ENCODE data around the gene CNTNAP1. TPM values are rescaled to one million over a fixed set of nuclear protein-coding genes. Genes with fewer than 3 reads are reported as not detected.

Gene CNTNAP1
- total and polyA plus RNA-seq, 9 of the 15 experiments (the other 6 are each of a cell fraction or from before 2014, with no cell fraction given), result 0.10 to 1.8 (median 0.62) TPM

DNA sequence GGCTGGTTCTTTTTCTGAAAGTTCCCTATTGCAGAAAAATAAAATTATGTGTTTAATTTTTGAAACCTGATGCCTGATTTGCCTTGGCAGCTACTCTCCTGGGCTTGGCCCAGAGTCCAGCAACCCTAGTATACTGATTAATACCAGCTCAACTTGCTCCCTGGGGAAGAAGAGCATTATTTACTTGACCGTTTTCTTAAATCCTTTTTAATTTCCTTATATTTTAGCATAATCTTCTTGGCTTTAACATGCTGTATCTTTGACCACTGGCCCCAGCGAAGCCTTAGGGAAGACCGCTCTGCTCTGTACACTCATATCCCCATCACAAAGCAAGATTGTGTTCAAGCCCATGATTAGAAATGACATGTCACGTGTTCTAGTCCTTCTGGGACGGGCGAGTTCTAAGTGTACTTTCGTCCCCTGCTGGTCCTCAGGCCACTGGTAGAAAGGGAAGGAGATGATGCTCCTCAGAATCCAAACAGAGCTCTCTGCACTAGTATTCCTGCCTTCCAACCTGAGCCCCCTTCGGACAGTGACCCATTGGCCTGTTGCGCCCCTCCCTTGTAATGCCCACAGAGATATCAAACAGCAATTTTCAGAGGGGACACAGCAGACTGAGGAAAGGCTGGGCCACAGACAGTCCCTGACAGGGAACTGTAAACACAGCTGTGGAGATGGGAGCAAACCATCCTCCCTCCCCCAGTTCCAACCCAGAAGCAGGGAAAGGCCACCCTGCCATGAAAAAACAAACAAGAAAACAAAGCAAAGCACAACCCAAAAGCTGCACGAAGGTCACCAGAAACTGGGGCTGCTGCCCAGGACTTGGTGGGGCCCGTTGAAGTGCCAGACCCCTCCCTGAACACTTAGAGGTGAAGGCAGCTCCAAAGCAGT lies 66.8 kb downstream of the CNTNAP1 start:
- Histone ChIP-seq H3K9ac (ENCODE audit: insufficient read depth in 1 of 2, low read depth in 2 of 2, low read length in 2 of 2) (no peak overlapping the region; a peak in 1 of 4 replicates), H4K20me1 (replicated peaks; ENCODE audit: control insufficient read depth, insufficient read depth, low read length) (peaks cover 3% of the 10 kb centered on the region; the same call in 1 of the 2 replicates), H3K4me1 (replicated peaks in 1 of 2; ENCODE audit: control insufficient read depth in 2 of 2, insufficient read depth in 2 of 2, low read length in 2 of 2) (peaks cover 20 to 21% of the 10 kb centered on the region in 2 experiments; a peak in 4 of 5 replicates), H3K4me2 (ENCODE audit: insufficient read depth, low read length) (no peak overlapping the region), H3K9me1 (ENCODE audit: control insufficient read depth, insufficient read depth, low read length) (no peaks in the 10 kb centered on the region), H3K4me3 (no peak overlapping the region), H3K9me3 (replicated peaks; ENCODE audit: control insufficient read depth, insufficient read depth, low read depth, low read length) (no peaks in the 10 kb centered on the region), H3K27me3 (ENCODE audit: control insufficient read depth in 2 of 2, insufficient read depth in 2 of 2, low read length in 2 of 2) (no peaks in the 10 kb centered on the region), H2AFZ (ENCODE audit: low read depth, low read length) (no peak overlapping the region), H3K79me2 (ENCODE audit: control insufficient read depth, insufficient read depth, low read length) (peaks cover 7% of the 10 kb centered on the region; the same call in 2 of the 3 replicates), H3K36me3 (ENCODE audit: control insufficient read depth, insufficient read depth, low read length) (no peaks in the 10 kb centered on the region), H3K27ac (ENCODE audit: extremely low read depth, low read depth, low read length) (no peak overlapping the region)
- ATAC-seq (no peak), FAIRE-seq (no peak), DNase-seq (ENCODE audit: extremely low read depth in 1 of 4, low spot score in 3 of 4) (no peak)
- CTCF ChIA-PET (ENCODE audit: low intra/inter-chr PET ratio), result no interaction called here
- 73% methylated on average over 11 of the region's 11 CpGs for WGBS (ENCODE audit: insufficient coverage, low coverage, missing lambda C conversion rate)
- no peak for TF ChIP-seq ZNF77 (CRISPR knock-in tag; IDR thresholded peaks at IDR 0.05)
- TF ChIP-seq RAD51 (IDR thresholded peaks at IDR 0.05; ENCODE audit: borderline replicate concordance, low read depth), result 0 out of 2 replicates have a peak, but pooled peaks have one; percentile 11
- TF ChIP-seq CSDE1 (IDR thresholded peaks at IDR 0.05), result no peak
- intact Hi-C loops (cut with micrococcal nuclease), result no loop called here
- BruUV-seq (replicated peaks), result no TSS peak
- POLR2A ChIA-PET, result interaction anchor here (0.6 to 1.1 kb wide), 9 partner anchors 11 to 398 kb away, joined by 3 to 5 read pairs (median 3); no protein-coding TSS in a partner anchor
- in situ Hi-C loops (cut with MboI), result no loop called here

Small RNA genes lying within 50 kb of the gene (microRNA-seq; reads per million reads assigned to microRNA genes)
- not detected for gene MIR6780A (ENCODE audit: borderline microRNAs expressed)

Small RNA genes lying within 50 kb of the gene (small RNA-seq; reads per million reads assigned to genes)
- gene MIR6780A, result not detected

Other genes with a start within 250 kb of the CNTNAP1 start
Only the 7 nearest of the 22 such genes appear.
- 16.9 and 23.5 TPM in 2 replicates for gene RETREG3, start 73.2 kb upstream of the CNTNAP1 start, total RNA-seq (2014; rRNA removed)
- gene RETREG3, start 73.2 kb upstream of the CNTNAP1 start, total RNA-seq (2014; rRNA removed; fragmentation: Illumina TruSeq; extraction: Trizol), result 25.6 and 26.4 TPM in 2 replicates
- gene RETREG3, start 73.2 kb upstream of the CNTNAP1 start, total RNA-seq (2015; rRNA removed; fragmentation: Illumina TruSeq; extraction: Trizol), result 19.6 and 20.9 TPM in 2 replicates
- 35.7 and 39.0 TPM in 2 replicates for gene RETREG3, start 73.2 kb upstream of the CNTNAP1 start, total RNA-seq (2021)
- 23.9 and 24.5 TPM in 2 replicates for gene RETREG3, start 73.2 kb upstream of the CNTNAP1 start, polyA plus RNA-seq (2011; rRNA removed)
- gene RETREG3, start 73.2 kb upstream of the CNTNAP1 start, polyA plus RNA-seq (2014; fragmentation: Illumina TruSeq; extraction: Trizol), result 16.5 and 17.4 TPM in 2 replicates
- 1 to 10 TPM; 4.1 to 5.3 TPM for gene RETREG3, start 73.2 kb upstream of the CNTNAP1 start, polyA plus RNA-seq (2014; fragmentation: Nextera tagmentation; extraction: Ambion mirVana)
- gene RETREG3, start 73.2 kb upstream of the CNTNAP1 start, polyA plus RNA-seq (2014; rRNA removed), result 14.2 and 14.6 TPM in 2 replicates
- 89.5 and 116 TPM in 2 replicates for gene TUBG1, start 72.8 kb upstream of the CNTNAP1 start, total RNA-seq (2014; rRNA removed)
- gene TUBG1, start 72.8 kb upstream of the CNTNAP1 start, total RNA-seq (2014; rRNA removed; fragmentation: Illumina TruSeq; extraction: Trizol), result 33.7 and 40.1 TPM in 2 replicates
- gene TUBG1, start 72.8 kb upstream of the CNTNAP1 start, total RNA-seq (2015; rRNA removed; fragmentation: Illumina TruSeq; extraction: Trizol), result 64.4 and 65.4 TPM in 2 replicates
- 115 and 117 TPM in 2 replicates for gene TUBG1, start 72.8 kb upstream of the CNTNAP1 start, total RNA-seq (2021)
- gene TUBG1, start 72.8 kb upstream of the CNTNAP1 start, polyA plus RNA-seq (2011; rRNA removed), result 46.1 and 46.9 TPM in 2 replicates
- 147 and 163 TPM in 2 replicates for gene TUBG1, start 72.8 kb upstream of the CNTNAP1 start, polyA plus RNA-seq (2014; fragmentation: Illumina TruSeq; extraction: Trizol)
- 10 to 100 TPM; 33.1 to 66.0 TPM for gene TUBG1, start 72.8 kb upstream of the CNTNAP1 start, polyA plus RNA-seq (2014; fragmentation: Nextera tagmentation; extraction: Ambion mirVana)
- gene TUBG1, start 72.8 kb upstream of the CNTNAP1 start, polyA plus RNA-seq (2014; rRNA removed), result 68.3 and 77.8 TPM in 2 replicates
- 0.09 and 0.12 TPM in 2 replicates for gene TUBG2, start 23.2 kb upstream of the CNTNAP1 start, total RNA-seq (2014; rRNA removed)
- not detected in 2 replicates for gene TUBG2, start 23.2 kb upstream of the CNTNAP1 start, total RNA-seq (2014; rRNA removed; fragmentation: Illumina TruSeq; extraction: Trizol)
- 0.26 and 0.29 TPM in 2 replicates for gene TUBG2, start 23.2 kb upstream of the CNTNAP1 start, total RNA-seq (2015; rRNA removed; fragmentation: Illumina TruSeq; extraction: Trizol)
- 0.78 and 0.80 TPM in 2 replicates for gene TUBG2, start 23.2 kb upstream of the CNTNAP1 start, total RNA-seq (2021)
- gene TUBG2, start 23.2 kb upstream of the CNTNAP1 start, polyA plus RNA-seq (2011; rRNA removed), result 0.21 and 0.37 TPM in 2 replicates
- gene TUBG2, start 23.2 kb upstream of the CNTNAP1 start, polyA plus RNA-seq (2014; fragmentation: Illumina TruSeq; extraction: Trizol), result 0.24 and 0.35 TPM in 2 replicates
- gene TUBG2, start 23.2 kb upstream of the CNTNAP1 start, polyA plus RNA-seq (2014; fragmentation: Nextera tagmentation; extraction: Ambion mirVana), result under 1 TPM; 0.15 to 0.34 TPM
- gene TUBG2, start 23.2 kb upstream of the CNTNAP1 start, polyA plus RNA-seq (2014; rRNA removed), result not detected in 2 replicates
- 20.6 and 28.2 TPM in 2 replicates for gene PLEKHH3, start 5.5 kb upstream of the CNTNAP1 start, total RNA-seq (2014; rRNA removed)
- 2.0 and 2.6 TPM in 2 replicates for gene PLEKHH3, start 5.5 kb upstream of the CNTNAP1 start, total RNA-seq (2014; rRNA removed; fragmentation: Illumina TruSeq; extraction: Trizol)
- 7.5 and 7.8 TPM in 2 replicates for gene PLEKHH3, start 5.5 kb upstream of the CNTNAP1 start, total RNA-seq (2015; rRNA removed; fragmentation: Illumina TruSeq; extraction: Trizol)
- gene PLEKHH3, start 5.5 kb upstream of the CNTNAP1 start, total RNA-seq (2021), result 32.7 and 34.5 TPM in 2 replicates
- 4.3 and 8.0 TPM in 2 replicates for gene PLEKHH3, start 5.5 kb upstream of the CNTNAP1 start, polyA plus RNA-seq (2011; rRNA removed)
- 5.0 and 19.4 TPM in 2 replicates for gene PLEKHH3, start 5.5 kb upstream of the CNTNAP1 start, polyA plus RNA-seq (2014; fragmentation: Illumina TruSeq; extraction: Trizol)
- under 1 TPM; 0.58 to 0.80 TPM for gene PLEKHH3, start 5.5 kb upstream of the CNTNAP1 start, polyA plus RNA-seq (2014; fragmentation: Nextera tagmentation; extraction: Ambion mirVana)
- 29.0 and 31.0 TPM in 2 replicates for gene PLEKHH3, start 5.5 kb upstream of the CNTNAP1 start, polyA plus RNA-seq (2014; rRNA removed)
- 2.5 and 3.6 TPM in 2 replicates for gene CCR10, start 688 bp upstream of the CNTNAP1 start, total RNA-seq (2014; rRNA removed)
- gene CCR10, start 688 bp upstream of the CNTNAP1 start, total RNA-seq (2014; rRNA removed; fragmentation: Illumina TruSeq; extraction: Trizol), result 0.18 and 0.19 TPM in 2 replicates
- 0.58 and 0.68 TPM in 2 replicates for gene CCR10, start 688 bp upstream of the CNTNAP1 start, total RNA-seq (2015; rRNA removed; fragmentation: Illumina TruSeq; extraction: Trizol)
- gene CCR10, start 688 bp upstream of the CNTNAP1 start, total RNA-seq (2021), result 4.0 and 4.8 TPM in 2 replicates
- gene CCR10, start 688 bp upstream of the CNTNAP1 start, polyA plus RNA-seq (2011; rRNA removed), result 0.82 and 3.6 TPM in 2 replicates
- 0.06 and 0.28 TPM in 2 replicates for gene CCR10, start 688 bp upstream of the CNTNAP1 start, polyA plus RNA-seq (2014; fragmentation: Illumina TruSeq; extraction: Trizol)
- gene CCR10, start 688 bp upstream of the CNTNAP1 start, polyA plus RNA-seq (2014; fragmentation: Nextera tagmentation; extraction: Ambion mirVana), result not detected
- 3.6 and 4.3 TPM in 2 replicates for gene CCR10, start 688 bp upstream of the CNTNAP1 start, polyA plus RNA-seq (2014; rRNA removed)
- 14.7 and 20.2 TPM in 2 replicates for gene EZH1, start 62.5 kb downstream of the CNTNAP1 start, total RNA-seq (2014; rRNA removed)
- 22.7 and 26.3 TPM in 2 replicates for gene EZH1, start 62.5 kb downstream of the CNTNAP1 start, total RNA-seq (2014; rRNA removed; fragmentation: Illumina TruSeq; extraction: Trizol)
- 16.8 and 17.6 TPM in 2 replicates for gene EZH1, start 62.5 kb downstream of the CNTNAP1 start, total RNA-seq (2015; rRNA removed; fragmentation: Illumina TruSeq; extraction: Trizol)
- 22.9 and 23.8 TPM in 2 replicates for gene EZH1, start 62.5 kb downstream of the CNTNAP1 start, total RNA-seq (2021)
- gene EZH1, start 62.5 kb downstream of the CNTNAP1 start, polyA plus RNA-seq (2011; rRNA removed), result 34.7 and 37.3 TPM in 2 replicates
- 34.0 and 39.6 TPM in 2 replicates for gene EZH1, start 62.5 kb downstream of the CNTNAP1 start, polyA plus RNA-seq (2014; fragmentation: Illumina TruSeq; extraction: Trizol)
- 10 to 100 TPM in 1 of 2 experiments, 1 to 10 TPM in 1; 8.6 to 15.3 TPM for gene EZH1, start 62.5 kb downstream of the CNTNAP1 start, polyA plus RNA-seq (2014; fragmentation: Nextera tagmentation; extraction: Ambion mirVana)
- 36.2 and 40.8 TPM in 2 replicates for gene EZH1, start 62.5 kb downstream of the CNTNAP1 start, polyA plus RNA-seq (2014; rRNA removed)
- not detected in 2 replicates for gene RAMP2, start 78.7 kb downstream of the CNTNAP1 start, total RNA-seq (2014; rRNA removed)
- gene RAMP2, start 78.7 kb downstream of the CNTNAP1 start, total RNA-seq (2014; rRNA removed; fragmentation: Illumina TruSeq; extraction: Trizol), result not detected in 2 replicates
- gene RAMP2, start 78.7 kb downstream of the CNTNAP1 start, total RNA-seq (2015; rRNA removed; fragmentation: Illumina TruSeq; extraction: Trizol), result not detected in 2 replicates
- gene RAMP2, start 78.7 kb downstream of the CNTNAP1 start, total RNA-seq (2021), result not detected in 2 replicates
- not detected in 2 replicates for gene RAMP2, start 78.7 kb downstream of the CNTNAP1 start, polyA plus RNA-seq (2011; rRNA removed)
- gene RAMP2, start 78.7 kb downstream of the CNTNAP1 start, polyA plus RNA-seq (2014; fragmentation: Illumina TruSeq; extraction: Trizol), result not detected in 2 replicates
- gene RAMP2, start 78.7 kb downstream of the CNTNAP1 start, polyA plus RNA-seq (2014; fragmentation: Nextera tagmentation; extraction: Ambion mirVana), result not detected
- gene RAMP2, start 78.7 kb downstream of the CNTNAP1 start, polyA plus RNA-seq (2014; rRNA removed), result not detected in 2 replicates

Data from K562 (cell line).